T-helper 2 cell treated with Interferon-gamma antibody and Interleukin-4, amounts not matched to agents 100 ng/mL and 5 ng/mL, for 36 hours (primary cell): Measurements from ENCODE around the gene ESR1. TPM values are rescaled to one million over a fixed set of nuclear protein-coding genes. Genes with fewer than 3 reads are reported as not detected.

Experiments used
- intact Hi-C: fragments of 100-400 bp; cut with micrococcal nuclease; formaldehyde crosslinking; loops from one replicate; pipeline ENCODE4 v1.15.1; 2023
- total RNA-seq: library from RNA; stranded (reverse); gene quantifications from 2 replicates; pipeline ENCODE4 v1.2.3, GENCODE V29; 2022

Gene ESR1
- total RNA-seq, result 0.23 and 0.59 TPM in 2 replicates

DNA sequence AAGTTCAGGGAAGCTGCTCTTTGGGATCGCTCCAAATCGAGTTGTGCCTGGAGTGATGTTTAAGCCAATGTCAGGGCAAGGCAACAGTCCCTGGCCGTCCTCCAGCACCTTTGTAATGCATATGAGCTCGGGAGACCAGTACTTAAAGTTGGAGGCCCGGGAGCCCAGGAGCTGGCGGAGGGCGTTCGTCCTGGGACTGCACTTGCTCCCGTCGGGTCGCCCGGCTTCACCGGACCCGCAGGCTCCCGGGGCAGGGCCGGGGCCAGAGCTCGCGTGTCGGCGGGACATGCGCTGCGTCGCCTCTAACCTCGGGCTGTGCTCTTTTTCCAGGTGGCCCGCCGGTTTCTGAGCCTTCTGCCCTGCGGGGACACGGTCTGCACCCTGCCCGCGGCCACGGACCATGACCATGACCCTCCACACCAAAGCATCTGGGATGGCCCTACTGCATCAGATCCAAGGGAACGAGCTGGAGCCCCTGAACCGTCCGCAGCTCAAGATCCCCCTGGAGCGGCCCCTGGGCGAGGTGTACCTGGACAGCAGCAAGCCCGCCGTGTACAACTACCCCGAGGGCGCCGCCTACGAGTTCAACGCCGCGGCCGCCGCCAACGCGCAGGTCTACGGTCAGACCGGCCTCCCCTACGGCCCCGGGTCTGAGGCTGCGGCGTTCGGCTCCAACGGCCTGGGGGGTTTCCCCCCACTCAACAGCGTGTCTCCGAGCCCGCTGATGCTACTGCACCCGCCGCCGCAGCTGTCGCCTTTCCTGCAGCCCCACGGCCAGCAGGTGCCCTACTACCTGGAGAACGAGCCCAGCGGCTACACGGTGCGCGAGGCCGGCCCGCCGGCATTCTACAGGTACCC lies at the start of gene ESR1:
TSS of gene ESR1 (plus strand) at position 170 of the 858 bp plus-strand sequence. CDS start at position 401, 231 bp downstream.
- intact Hi-C loops, result no loop called here

DNA sequence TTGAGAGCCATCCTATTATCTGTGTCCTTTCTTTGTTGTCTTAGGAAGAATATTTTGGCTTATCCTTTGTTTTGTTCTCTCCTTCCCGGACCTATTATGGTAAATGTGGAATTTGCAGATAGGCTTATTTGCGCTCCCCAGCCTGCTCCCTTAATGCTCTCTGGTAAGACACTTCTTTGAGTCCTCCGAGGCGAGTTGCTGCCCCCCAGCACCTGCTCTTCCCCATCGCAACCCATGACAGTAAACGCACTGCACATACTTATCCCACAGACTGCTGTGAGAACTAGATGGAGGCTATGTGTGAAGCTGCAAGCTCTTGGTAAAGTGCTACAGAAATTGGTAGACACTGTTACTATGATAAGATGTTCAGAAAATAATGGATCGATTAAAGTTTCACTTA lies 47.0 kb upstream of the ESR1 start:
- intact Hi-C loops, result no loop called here

DNA sequence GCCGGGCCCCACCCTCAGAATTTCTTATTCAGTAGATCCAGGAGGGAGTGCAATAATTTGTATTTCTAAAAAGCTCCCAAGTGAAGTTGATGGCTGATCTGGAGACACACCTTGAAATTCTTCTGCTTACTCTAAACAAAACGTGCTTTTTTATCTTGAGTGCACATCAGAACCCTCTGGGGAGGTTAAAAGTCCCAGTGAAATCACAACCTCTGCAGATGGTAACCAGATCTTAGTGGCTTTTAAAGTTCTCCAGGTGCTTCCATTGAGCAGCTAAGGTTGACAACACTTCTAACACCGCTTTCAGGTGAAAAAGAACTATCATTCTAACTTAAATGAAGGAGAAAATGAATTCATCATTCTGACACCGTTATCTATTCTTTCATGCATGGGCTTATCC lies 45.6 kb upstream of the ESR1 start:
- intact Hi-C loops, result no loop called here

DNA sequence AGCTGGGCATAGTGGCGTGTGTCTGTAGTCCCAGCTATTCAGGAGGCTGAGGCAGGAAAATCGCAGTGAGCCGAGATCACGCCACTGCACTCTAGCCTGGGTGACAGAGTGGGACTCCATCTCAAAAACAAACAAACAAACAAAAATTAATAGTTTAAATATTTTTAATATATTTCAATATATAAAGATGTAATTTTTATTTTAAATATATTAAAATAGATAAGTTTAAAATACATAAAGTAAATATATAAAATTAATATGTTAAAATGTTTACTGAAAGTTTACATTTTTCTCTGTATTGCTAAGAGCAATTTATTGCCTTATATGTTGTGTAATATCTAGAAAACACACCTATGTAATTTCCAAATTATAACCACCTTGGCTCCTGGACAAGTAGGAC lies 44.7 kb upstream of the ESR1 start:
- intact Hi-C loops, result no loop called here

DNA sequence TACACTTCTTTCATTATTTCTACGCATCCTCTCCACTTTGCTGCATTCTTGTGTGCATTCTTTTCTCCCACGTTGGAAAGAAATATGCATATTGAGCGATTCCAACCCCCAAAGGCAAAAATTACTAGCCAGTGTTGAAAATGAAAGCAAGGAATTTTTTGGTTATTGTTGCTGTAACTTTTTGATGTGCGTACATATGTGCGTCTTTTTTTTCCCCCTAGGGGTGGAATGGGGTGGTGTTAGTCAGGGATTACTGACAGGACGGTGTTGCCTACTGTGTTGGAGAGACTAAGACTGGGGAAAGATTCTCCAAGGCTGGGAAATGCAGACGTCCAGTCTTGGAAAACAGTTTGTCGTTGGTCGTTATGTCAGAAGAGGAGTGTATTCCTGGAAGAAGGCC lies 44.2 kb upstream of the ESR1 start:
- intact Hi-C loops, result no loop called here

DNA sequence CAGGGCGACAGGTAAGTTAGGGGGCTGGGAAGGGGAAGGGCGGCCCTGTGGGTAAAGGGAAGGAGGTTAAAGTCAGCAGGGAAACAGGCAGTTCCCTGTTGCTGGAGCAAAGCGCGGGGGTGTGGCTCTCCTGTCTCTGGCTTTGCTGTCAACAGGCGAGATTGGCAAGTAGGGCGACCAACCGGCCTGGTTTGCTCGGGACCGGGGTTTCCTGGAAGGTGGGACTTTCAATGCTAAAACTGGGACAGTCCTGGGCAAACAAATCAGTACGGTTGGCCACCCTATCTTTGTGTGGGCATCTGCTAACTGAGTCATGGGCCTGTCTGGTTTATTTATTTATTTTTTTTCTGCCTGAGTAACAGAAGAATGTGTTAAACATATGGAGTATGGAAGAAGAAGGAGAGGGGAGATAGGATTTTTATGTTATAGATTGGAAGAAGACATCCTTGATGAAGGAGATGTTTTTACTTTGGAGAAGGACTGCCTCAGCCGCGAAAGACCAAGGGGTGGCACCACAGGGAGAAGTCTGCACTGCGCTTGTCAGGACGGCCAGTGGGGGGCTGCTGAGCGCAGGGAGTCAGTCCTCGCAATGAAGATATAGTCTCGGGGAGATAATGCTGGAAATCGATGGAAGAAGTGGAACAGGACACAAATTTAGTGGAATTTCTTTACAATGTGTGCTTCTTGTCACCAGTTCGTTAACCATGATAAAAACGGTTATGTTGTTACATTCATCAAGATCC lies 43.4 kb upstream of the ESR1 start:
- intact Hi-C loops, result loop anchor here (2.0 kb wide), 2 partner anchors 73 to 361 kb away; no protein-coding TSS in a partner anchor

DNA sequence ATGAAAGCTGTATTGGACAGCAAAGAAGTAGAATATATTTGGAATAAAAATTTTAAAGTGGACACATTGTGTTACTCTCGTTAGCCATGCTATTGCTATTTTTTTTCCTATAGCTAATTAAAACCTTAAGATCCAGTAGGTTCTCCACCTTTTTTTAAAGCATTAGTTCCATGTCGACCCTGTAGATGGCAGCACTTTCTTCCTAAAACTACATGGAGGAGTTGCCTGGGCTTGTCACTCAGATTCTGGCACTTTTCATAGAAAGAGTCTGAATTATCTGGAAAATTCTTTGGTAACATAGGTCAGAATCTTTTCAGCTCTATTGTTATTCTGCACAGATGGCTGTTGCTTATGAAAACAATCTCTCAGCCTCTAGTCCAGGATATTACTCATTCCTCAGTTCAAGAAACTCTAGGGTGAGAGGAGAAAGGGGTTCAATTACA lies 42.0 kb upstream of the ESR1 start:
- intact Hi-C loops, result loop anchor here (1.0 to 5.0 kb wide), 4 partner anchors 75 to 503 kb away; no protein-coding TSS in a partner anchor

DNA sequence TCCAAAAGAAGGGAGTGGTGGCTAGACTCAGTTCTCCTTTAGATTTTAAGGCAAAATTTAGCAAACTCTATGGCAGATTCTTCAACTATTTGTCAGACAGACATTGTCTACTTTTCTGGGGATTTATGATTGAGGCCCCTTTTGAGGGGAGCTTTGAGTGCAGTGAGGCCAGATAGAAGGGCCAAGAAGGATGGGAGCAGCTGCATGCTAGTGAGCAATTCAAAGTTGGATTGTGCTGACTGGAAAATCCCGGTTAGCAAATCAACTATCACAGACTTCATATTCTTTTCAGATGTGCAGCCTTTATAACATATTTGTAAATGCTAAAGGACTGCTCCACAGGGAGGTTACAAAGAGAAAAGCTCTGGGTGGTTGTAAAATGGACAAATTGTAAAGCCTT lies 35.0 kb upstream of the ESR1 start:
- intact Hi-C loops, result no loop called here

DNA sequence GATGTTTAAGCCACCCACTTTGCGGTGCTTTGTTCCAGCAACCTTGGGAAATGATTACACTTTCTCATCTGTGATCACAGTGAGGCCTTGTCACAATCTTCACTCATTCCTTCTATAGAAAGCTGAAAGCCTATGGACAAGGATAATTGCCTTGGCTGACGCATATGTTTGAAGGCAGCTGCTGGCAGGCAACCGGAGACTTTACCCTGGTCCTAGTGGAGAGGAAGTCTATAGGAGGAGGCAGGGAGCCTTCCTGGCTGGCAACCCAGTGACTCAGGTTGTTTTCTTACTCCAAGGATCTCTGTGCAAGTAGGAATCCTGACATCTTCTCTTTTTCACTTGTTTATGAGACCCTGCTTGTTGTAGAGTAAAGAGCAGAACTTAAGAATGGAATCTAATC lies 34.1 kb upstream of the ESR1 start:
- intact Hi-C loops, result no loop called here

DNA sequence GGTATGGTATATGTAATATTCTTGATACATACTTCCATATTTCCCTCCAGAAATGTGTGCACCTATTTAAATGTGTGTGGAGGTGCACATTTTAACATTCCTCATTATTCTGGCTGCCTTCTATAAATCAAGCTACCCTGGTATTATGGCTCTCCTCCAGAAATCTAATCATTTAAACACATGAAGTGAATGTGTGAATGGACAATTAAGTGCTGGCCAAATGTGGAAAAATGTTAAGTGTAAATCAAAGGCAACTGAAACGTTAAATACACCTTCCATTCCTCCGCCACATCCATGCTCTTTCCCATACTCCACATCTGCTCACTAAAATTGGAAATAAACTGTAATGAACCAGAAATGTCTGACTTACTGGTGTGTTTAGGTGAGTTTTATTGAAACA lies 24.9 kb upstream of the ESR1 start:
- intact Hi-C loops, result no loop called here

DNA sequence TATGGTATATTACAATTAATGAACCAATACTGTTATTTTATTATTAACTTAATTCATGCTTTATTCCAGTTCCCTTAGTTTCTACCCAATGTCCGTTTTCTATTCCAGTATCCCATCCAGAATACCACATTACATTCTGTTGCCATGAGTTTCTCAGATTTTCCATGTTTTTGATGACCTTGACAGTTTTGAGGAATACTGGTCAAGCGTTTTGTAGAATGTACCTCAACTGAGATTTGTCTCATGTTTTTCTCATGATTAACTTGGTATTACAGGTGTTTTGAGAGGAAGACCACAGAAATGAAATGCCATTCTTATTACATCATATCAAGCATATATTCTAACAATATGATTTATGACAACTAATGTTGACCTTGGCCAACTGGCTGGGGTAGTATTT lies 23.8 kb upstream of the ESR1 start:
- intact Hi-C loops, result no loop called here

DNA sequence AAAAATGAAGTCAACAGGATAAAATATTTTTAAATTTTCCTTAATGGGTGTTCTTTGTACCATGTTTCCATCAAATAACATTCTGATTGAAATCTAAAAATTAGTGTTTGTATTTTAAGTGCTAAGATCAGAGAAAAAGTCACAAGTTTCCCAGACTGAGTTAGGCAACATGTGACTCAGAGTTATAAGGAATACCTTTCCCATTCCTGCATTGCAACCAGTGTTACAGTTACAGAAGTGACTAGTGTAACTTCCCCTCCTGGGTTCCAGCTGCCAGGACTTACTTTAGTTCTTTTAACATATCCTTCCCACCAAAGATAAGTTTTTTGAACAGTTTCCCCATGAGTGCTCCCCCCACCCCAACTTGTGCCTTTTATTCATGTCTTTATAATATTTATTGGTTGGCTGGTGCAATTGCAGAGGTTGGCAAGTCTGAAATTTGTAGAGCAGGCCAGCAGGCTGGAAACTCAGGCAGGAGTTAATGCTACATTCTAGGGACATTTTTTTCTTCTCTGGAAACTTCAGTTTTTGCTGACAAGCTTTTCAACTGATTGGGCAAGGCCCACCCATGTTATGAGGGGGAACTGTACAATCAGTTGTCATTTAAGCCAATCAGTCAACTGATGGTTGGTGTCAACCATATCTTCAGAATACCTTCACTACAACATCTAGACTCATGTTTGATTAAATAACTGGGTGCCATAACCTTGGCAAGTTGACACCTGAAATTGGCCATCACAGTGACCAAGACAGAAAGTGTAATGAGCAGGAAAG lies 22.9 kb upstream of the ESR1 start:
- intact Hi-C loops, result no loop called here

DNA sequence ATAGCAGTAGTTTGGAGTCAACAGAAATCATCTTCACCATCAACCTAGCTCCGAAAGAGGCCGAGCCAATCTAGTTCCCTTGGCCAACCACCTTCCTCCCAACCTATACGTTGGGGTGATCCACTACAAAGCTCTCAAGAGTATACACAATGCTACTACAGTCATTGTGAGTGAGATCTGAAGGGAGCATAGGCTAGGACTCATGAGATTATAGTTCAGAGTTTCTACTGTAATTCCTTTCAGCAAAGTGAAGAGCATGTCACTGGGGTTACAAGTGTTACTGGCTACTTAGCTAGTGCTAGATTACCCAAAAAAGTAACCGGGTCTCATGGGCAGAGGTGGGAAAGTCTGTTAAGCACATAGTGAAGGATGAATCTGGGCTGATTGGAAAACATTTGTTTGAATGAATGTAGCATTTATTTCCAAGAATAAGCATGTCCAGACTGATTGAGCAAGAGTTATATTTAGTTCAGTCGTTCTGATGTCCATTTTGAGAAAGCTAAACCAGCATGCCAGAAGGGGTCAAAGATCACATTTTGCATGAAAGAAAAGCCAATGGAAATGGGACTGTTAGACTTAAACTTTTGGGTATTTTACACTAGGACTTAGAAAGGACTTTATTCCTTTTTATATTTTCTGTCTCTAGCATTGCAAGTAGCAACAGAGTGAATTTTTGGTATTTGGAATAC lies 10.5 kb upstream of the ESR1 start:
- intact Hi-C loops, result no loop called here

DNA sequence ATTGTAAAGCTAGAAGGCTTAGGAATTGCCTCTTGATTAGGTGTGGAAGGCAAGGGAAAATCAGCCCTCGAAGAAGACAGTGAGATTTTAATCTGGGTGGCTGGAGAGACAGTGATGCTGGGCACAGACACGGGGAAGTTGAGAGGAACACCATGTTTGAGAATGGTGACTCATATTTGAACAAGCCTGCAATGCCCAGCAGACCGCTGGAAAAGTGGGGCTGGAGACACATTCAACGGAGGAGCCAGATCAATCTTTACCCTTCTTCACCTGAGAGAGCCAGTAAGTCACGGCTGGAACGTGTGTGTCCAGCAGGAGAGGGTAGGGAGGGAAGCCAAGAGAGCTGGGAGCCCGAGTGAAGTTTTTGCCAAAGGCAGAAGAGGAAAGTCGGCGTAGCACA lies 3.7 kb upstream of the ESR1 start:
- intact Hi-C loops, result no loop called here

DNA sequence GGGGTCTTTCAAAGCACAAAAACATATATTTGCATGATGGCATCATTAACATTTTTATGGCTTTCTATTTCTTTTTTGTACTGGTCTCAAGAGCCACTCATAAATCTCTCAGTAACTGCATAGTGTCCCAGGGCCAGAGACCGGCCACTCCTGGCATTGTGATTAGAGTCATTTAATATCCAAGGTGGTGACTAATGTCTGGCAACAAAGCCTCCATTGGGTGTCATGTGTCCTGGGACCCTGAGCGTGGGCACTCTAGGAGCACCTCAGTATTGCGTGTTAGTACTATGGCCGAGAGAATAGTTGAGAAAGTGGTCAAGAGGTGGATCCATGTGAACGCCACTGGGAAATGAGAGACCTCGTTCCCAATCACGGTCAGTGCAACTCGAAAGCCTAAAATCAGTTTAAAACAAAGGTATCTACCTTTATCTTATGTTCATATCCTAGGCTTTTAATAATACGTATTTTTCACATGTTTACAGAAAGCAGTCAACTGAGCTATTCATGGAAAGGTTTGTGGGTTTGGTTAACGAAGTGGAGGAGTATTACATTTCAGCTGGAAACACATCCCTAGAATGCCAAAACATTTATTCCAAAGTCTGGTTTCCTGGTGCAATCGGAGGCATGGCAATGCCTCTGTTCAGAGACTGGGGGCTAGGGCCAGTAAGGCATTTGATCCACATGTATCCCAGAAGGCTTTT lies 2.7 kb upstream of the ESR1 start:
- intact Hi-C loops, result no loop called here

DNA sequence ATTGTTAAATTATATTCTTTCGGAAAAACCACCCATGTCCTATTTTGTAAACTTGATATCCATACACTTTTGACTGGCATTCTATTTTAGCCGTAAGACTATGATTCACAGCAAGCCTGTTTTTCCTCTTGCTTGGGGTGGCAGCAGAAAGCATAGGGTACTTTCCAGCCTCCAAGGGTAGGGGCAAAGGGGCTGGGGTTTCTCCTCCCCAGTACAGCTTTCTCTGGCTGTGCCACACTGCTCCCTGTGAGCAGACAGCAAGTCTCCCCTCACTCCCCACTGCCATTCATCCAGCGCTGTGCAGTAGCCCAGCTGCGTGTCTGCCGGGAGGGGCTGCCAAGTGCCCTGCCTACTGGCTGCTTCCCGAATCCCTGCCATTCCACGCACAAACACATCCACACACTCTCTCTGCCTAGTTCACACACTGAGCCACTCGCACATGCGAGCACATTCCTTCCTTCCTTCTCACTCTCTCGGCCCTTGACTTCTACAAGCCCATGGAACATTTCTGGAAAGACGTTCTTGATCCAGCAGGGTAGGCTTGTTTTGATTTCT lies 2.1 kb upstream of the ESR1 start:
- intact Hi-C loops, result no loop called here

DNA sequence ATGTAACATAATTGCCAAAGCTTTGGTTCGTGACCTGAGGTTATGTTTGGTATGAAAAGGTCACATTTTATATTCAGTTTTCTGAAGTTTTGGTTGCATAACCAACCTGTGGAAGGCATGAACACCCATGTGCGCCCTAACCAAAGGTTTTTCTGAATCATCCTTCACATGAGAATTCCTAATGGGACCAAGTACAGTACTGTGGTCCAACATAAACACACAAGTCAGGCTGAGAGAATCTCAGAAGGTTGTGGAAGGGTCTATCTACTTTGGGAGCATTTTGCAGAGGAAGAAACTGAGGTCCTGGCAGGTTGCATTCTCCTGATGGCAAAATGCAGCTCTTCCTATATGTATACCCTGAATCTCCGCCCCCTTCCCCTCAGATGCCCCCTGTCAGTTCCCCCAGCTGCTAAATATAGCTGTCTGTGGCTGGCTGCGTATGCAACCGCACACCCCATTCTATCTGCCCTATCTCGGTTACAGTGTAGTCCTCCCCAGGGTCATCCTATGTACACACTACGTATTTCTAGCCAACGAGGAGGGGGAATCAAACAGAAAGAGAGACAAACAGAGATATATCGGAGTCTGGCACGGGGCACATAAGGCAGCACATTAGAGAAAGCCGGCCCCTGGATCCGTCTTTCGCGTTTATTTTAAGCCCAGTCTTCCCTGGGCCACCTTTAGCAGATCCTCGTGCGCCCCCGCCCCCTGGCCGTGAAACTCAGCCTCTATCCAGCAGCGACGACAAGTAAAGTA lies 547 bp upstream of the ESR1 start:
- intact Hi-C loops, result no loop called here

DNA sequence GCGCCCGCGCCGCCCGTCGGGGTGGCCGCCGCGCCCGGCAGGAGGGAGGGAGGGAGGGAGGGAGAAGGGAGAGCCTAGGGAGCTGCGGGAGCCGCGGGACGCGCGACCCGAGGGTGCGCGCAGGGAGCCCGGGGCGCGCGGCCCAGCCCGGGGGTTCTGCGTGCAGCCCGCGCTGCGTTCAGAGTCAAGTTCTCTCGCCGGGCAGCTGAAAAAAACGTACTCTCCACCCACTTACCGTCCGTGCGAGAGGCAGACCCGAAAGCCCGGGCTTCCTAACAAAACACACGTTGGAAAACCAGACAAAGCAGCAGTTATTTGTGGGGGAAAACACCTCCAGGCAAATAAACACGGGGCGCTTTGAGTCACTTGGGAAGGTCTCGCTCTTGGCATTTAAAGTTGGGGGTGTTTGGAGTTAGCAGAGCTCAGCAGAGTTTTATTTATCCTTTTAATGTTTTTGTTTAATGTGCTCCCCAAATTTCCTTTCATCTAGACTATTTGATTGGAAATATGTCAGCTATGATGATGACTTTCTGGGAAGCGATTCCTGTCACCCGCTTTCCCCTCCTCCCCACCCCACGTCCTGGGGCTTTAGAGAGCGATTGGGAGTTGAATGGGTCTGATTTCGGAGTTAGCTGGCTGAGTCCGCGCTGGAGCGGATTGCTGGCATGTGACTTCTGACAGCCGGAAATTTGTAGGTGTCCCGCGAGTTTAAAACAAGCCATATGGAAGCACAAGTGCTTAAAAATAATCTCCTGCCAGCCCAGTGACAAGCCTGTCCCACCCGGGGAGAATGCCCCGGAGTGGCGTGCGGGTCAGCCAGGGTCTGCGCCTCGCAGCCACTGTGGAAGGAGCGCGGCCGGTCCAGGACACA lies 1.1 kb downstream of the ESR1 start:
- intact Hi-C loops, result no loop called here
